ENCODE data around the gene MYCL.

MYCL gene

DNA sequence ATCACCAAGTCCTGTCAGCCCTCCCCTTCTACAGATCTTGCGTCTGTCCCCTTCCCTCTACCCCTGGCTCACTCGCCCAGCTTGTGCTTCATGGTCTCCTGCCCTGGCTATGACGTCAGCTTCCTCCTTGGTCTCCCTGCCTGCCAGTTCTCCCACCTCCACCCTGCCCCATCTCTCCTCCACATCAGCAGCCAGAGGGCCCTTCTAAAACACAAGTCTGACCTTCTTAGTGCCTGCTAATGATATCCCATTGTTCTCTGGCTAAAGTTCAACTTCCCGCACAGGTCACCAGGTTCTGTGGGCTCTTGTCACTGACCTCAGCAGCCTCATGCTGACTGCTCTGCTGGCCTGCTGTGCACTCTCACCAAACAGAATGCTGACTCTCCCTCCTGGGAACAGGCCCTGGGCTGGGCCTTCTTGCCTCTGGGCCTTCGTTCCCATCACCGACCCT is 24.7 kb upstream of the MYCL start (continued):
- TF ChIP-seq ZBTB1 (tag by site-specific recombination; IDR thresholded peaks at IDR 0.05) (no peak), GLI4 (tag by site-specific recombination; IDR thresholded peaks at IDR 0.05) (0 out of 2 replicates have a peak, but pooled peaks have one; percentile 7), ZNF2 (tag by site-specific recombination; IDR thresholded peaks at IDR 0.05) (no peak), ZNF514 (tag by site-specific recombination; IDR thresholded peaks at IDR 0.05) (no peak), ZSCAN30 (tag by site-specific recombination; IDR thresholded peaks at IDR 0.05) (no peak), ZNF335 (tag by site-specific recombination; conservative IDR thresholded peaks at IDR 0.05) (peak; percentile 99), ZNF558 (tag by site-specific recombination; IDR thresholded peaks at IDR 0.05) (no peak), ZNF626 (tag by site-specific recombination; IDR thresholded peaks at IDR 0.05) (no peak), SETDB1 (IDR thresholded peaks at IDR 0.05; ENCODE audit: insufficient read length, low read length) (no peak), ZNF48 (tag by site-specific recombination; IDR thresholded peaks at IDR 0.05) (no peak), ZNF560 (tag by site-specific recombination; IDR thresholded peaks at IDR 0.05; ENCODE audit: borderline replicate concordance) (no peak), ZNF221 (tag by site-specific recombination; IDR thresholded peaks at IDR 0.05; ENCODE audit: borderline replicate concordance) (no peak), ZBTB21 (tag by site-specific recombination; IDR thresholded peaks at IDR 0.05) (peak; percentile 78), ZNF112 (tag by site-specific recombination; IDR thresholded peaks at IDR 0.05) (no peak), ZFHX2 (tag by site-specific recombination; conservative IDR thresholded peaks at IDR 0.05) (0 out of 2 replicates have a peak, but pooled peaks have one; percentile 10), ZNF239 (tag by site-specific recombination; IDR thresholded peaks at IDR 0.05) (no peak), ZBTB48 (tag by site-specific recombination; IDR thresholded peaks at IDR 0.05) (0 out of 2 replicates have a peak, but pooled peaks have one; percentile 18), PRDM6 (tag by site-specific recombination; IDR thresholded peaks at IDR 0.05) (no peak), ZNF138 (tag by site-specific recombination; IDR thresholded peaks at IDR 0.05; ENCODE audit: borderline replicate concordance) (no peak)
- TF ChIP-seq, protein P1, sequence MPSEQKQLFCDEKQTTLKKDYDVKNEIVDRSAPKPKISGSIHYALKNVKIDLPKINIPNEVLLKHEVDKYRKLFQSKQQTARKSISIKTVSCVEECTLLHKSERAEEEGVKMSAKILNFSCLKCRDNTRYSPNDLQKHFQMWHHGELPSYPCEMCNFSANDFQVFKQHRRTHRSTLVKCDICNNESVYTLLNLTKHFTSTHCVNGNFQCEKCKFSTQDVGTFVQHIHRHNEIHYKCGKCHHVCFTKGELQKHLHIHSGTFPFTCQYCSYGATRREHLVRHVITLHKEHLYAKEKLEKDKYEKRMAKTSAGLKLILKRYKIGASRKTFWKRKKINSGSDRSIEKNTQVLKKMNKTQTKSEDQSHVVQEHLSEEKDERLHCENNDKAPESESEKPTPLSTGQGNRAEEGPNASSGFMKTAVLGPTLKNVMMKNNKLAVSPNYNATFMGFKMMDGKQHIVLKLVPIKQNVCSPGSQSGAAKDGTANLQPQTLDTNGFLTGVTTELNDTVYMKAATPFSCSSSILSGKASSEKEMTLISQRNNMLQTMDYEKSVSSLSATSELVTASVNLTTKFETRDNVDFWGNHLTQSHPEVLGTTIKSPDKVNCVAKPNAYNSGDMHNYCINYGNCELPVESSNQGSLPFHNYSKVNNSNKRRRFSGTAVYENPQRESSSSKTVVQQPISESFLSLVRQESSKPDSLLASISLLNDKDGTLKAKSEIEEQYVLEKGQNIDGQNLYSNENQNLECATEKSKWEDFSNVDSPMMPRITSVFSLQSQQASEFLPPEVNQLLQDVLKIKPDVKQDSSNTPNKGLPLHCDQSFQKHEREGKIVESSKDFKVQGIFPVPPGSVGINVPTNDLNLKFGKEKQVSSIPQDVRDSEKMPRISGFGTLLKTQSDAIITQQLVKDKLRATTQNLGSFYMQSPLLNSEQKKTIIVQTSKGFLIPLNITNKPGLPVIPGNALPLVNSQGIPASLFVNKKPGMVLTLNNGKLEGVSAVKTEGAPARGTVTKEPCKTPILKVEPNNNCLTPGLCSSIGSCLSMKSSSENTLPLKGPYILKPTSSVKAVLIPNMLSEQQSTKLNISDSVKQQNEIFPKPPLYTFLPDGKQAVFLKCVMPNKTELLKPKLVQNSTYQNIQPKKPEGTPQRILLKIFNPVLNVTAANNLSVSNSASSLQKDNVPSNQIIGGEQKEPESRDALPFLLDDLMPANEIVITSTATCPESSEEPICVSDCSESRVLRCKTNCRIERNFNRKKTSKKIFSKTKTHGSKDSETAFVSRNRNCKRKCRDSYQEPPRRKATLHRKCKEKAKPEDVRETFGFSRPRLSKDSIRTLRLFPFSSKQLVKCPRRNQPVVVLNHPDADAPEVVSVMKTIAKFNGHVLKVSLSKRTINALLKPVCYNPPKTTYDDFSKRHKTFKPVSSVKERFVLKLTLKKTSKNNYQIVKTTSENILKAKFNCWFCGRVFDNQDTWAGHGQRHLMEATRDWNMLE (tag by site-specific recombination; conservative IDR thresholded peaks at IDR 0.05; ENCODE audit: low read depth): peak; percentile 26; the same call in 1 of the 2 replicates
- TF ChIP-seq, protein P2, sequence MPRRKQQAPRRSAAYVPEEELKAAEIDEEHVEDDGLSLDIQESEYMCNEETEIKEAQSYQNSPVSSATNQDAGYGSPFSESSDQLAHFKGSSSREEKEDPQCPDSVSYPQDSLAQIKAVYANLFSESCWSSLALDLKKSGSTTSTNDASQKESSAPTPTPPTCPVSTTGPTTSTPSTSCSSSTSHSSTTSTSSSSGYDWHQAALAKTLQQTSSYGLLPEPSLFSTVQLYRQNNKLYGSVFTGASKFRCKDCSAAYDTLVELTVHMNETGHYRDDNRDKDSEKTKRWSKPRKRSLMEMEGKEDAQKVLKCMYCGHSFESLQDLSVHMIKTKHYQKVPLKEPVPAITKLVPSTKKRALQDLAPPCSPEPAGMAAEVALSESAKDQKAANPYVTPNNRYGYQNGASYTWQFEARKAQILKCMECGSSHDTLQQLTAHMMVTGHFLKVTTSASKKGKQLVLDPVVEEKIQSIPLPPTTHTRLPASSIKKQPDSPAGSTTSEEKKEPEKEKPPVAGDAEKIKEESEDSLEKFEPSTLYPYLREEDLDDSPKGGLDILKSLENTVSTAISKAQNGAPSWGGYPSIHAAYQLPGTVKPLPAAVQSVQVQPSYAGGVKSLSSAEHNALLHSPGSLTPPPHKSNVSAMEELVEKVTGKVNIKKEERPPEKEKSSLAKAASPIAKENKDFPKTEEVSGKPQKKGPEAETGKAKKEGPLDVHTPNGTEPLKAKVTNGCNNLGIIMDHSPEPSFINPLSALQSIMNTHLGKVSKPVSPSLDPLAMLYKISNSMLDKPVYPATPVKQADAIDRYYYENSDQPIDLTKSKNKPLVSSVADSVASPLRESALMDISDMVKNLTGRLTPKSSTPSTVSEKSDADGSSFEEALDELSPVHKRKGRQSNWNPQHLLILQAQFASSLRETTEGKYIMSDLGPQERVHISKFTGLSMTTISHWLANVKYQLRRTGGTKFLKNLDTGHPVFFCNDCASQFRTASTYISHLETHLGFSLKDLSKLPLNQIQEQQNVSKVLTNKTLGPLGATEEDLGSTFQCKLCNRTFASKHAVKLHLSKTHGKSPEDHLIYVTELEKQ (tag by site-specific recombination; IDR thresholded peaks at IDR 0.05; ENCODE audit: borderline replicate concordance): no peak
- TF ChIP-seq, protein P3, sequence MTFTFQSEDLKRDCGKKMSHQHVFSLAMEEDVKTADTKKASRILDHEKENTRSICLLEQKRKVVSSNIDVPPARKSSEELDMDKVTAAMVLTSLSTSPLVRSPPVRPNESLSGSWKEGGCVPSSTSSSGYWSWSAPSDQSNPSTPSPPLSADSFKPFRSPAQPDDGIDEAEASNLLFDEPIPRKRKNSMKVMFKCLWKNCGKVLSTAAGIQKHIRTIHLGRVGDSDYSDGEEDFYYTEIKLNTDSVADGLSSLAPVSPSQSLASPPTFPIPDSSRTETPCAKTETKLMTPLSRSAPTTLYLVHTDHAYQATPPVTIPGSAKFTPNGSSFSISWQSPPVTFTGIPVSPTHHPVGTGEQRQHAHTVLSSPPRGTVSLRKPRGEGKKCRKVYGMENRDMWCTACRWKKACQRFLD (tag by site-specific recombination; IDR thresholded peaks at IDR 0.05): no peak
- TF ChIP-seq, protein P4, sequence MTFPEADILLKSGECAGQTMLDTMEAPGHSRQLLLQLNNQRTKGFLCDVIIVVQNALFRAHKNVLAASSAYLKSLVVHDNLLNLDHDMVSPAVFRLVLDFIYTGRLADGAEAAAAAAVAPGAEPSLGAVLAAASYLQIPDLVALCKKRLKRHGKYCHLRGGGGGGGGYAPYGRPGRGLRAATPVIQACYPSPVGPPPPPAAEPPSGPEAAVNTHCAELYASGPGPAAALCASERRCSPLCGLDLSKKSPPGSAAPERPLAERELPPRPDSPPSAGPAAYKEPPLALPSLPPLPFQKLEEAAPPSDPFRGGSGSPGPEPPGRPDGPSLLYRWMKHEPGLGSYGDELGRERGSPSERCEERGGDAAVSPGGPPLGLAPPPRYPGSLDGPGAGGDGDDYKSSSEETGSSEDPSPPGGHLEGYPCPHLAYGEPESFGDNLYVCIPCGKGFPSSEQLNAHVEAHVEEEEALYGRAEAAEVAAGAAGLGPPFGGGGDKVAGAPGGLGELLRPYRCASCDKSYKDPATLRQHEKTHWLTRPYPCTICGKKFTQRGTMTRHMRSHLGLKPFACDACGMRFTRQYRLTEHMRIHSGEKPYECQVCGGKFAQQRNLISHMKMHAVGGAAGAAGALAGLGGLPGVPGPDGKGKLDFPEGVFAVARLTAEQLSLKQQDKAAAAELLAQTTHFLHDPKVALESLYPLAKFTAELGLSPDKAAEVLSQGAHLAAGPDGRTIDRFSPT (tag by site-specific recombination; IDR thresholded peaks at IDR 0.05): no peak
- TF ChIP-seq, protein P5, sequence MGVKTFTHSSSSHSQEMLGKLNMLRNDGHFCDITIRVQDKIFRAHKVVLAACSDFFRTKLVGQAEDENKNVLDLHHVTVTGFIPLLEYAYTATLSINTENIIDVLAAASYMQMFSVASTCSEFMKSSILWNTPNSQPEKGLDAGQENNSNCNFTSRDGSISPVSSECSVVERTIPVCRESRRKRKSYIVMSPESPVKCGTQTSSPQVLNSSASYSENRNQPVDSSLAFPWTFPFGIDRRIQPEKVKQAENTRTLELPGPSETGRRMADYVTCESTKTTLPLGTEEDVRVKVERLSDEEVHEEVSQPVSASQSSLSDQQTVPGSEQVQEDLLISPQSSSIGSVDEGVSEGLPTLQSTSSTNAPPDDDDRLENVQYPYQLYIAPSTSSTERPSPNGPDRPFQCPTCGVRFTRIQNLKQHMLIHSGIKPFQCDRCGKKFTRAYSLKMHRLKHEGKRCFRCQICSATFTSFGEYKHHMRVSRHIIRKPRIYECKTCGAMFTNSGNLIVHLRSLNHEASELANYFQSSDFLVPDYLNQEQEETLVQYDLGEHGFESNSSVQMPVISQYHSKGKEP (tag by site-specific recombination; IDR thresholded peaks at IDR 0.05): no peak

Data from HEK293 (cell line).